ENCODE measurements around the gene ELAVL1. TPM values are rescaled to one million over a fixed set of nuclear protein-coding genes. Genes with fewer than 3 reads are reported as not detected.

Gene ELAVL1
- total RNA-seq, 1 donor from 2014 or later, result 122 TPM

DNA sequence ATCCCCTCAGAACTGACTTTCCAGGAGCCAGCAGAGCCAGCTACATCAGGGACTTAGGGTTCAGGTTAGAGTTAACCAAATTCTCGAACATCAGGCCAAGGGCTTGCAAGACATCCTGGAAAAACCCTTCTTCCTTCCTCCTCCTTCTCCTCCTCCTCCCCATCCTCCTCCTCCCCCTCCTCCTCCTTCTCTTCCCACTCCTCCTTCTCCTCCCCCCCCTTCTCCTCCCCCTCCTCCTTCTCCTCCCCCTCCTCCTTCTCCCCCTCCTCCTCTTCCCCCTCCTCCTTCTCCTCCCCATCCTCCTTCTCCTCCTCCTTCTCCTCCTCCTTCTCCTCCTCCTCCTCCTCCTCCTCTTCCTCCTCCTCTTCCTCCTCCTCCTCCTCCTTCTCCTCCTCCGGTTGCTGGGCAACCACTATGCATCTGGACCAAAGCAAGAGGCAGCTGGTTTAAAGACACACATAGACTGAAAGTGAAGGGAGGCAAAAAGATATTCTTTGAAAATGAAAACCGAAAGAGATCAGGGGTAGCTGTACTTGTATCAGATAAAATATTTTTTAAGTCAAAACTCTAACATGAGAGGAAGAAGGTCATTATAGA is 41.2 kb upstream of the ELAVL1 start:
- Mint-ChIP-seq H3K9me3 (ENCODE audit: unreplicated experiment) (no peaks in the 10 kb centered on the region), H3K4me1 (ENCODE audit: low read depth, unreplicated experiment) (no peaks in the 10 kb centered on the region), H3K4me3 (ENCODE audit: unreplicated experiment) (no peak overlapping the region), H3K27me3 (ENCODE audit: unreplicated experiment) (peaks cover 2% of the 10 kb centered on the region), H3K27ac (ENCODE audit: unreplicated experiment) (no peak overlapping the region), H3K36me3 (ENCODE audit: unreplicated experiment) (no peaks in the 10 kb centered on the region)
- TF ChIP-seq, protein P1, sequence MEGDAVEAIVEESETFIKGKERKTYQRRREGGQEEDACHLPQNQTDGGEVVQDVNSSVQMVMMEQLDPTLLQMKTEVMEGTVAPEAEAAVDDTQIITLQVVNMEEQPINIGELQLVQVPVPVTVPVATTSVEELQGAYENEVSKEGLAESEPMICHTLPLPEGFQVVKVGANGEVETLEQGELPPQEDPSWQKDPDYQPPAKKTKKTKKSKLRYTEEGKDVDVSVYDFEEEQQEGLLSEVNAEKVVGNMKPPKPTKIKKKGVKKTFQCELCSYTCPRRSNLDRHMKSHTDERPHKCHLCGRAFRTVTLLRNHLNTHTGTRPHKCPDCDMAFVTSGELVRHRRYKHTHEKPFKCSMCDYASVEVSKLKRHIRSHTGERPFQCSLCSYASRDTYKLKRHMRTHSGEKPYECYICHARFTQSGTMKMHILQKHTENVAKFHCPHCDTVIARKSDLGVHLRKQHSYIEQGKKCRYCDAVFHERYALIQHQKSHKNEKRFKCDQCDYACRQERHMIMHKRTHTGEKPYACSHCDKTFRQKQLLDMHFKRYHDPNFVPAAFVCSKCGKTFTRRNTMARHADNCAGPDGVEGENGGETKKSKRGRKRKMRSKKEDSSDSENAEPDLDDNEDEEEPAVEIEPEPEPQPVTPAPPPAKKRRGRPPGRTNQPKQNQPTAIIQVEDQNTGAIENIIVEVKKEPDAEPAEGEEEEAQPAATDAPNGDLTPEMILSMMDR (IDR thresholded peaks at IDR 0.05; ENCODE audit: partially characterized antibody, unreplicated experiment), result no peak
- no peak for DNase-seq

DNA sequence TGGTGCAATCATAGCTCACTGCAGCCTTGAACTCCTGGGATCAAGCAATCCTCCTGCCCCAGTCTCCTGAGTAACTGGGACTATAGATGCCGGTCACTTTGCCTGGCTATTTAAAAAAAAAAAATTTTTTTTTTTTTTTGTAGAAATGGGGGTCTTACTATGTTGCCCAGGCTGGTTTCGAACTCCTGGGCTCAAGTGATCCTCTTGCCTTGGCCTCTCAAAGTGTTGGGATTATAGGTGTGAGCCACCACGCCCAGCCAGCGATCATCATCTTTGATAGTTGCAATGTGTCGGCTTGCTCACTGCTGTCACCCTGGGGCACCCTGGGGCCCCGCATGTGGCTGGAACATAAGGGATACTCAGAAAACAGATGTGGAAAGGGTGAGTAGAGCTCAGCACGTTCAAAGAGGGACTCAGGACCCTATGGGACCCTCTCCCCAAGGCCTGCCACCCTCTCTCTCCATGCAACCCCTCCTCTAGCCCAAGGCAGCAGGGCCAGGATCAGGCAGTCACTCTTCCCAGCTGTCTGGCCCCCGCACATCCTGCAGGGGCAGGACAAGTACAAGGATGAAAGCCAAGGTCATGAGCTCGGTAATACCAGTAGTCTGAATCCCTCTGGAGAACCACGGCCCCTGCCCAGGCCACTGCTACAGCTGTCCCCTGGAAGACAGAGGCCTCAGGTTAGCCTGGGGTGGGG is 40.6 kb upstream of the ELAVL1 start:
- Mint-ChIP-seq H3K27ac (ENCODE audit: unreplicated experiment) (no peak overlapping the region), H3K36me3 (ENCODE audit: unreplicated experiment) (no peaks in the 10 kb centered on the region), H3K4me1 (ENCODE audit: low read depth, unreplicated experiment) (no peaks in the 10 kb centered on the region), H3K4me3 (ENCODE audit: unreplicated experiment) (no peak overlapping the region), H3K9me3 (ENCODE audit: unreplicated experiment) (no peaks in the 10 kb centered on the region), H3K27me3 (ENCODE audit: unreplicated experiment) (peaks cover 5% of the 10 kb centered on the region)
- TF ChIP-seq, protein P1 (IDR thresholded peaks at IDR 0.05; ENCODE audit: partially characterized antibody, unreplicated experiment), result no peak
- no peak for DNase-seq

DNA sequence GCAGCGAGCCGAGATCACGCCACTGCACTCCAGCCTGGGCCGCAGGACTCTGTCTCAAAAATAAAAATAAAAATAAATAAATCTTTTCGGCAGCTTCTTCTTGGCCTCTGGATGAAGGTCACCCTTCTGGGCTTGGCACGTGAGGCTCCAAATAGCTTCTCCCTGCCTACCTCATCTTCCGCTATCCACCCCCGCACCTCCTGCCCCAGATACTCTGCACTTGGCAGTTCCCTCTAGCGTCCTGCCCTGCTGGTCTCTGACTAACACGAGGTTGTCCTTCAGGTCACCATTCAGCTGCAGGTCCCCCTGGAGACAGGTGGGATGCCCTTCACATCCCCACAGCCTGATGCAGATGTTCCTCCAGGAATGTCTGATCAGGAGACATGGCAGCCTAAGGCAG is 38.6 kb upstream of the ELAVL1 start:
- Mint-ChIP-seq H3K4me3 (ENCODE audit: unreplicated experiment) (no peak overlapping the region), H3K27me3 (ENCODE audit: unreplicated experiment) (peaks cover 5% of the 10 kb centered on the region), H3K9me3 (ENCODE audit: unreplicated experiment) (no peaks in the 10 kb centered on the region), H3K4me1 (ENCODE audit: low read depth, unreplicated experiment) (no peaks in the 10 kb centered on the region), H3K36me3 (ENCODE audit: unreplicated experiment) (no peaks in the 10 kb centered on the region), H3K27ac (ENCODE audit: unreplicated experiment) (no peak overlapping the region)
- no peak for DNase-seq
- TF ChIP-seq, protein P1 (IDR thresholded peaks at IDR 0.05; ENCODE audit: partially characterized antibody, unreplicated experiment), result no peak

DNA sequence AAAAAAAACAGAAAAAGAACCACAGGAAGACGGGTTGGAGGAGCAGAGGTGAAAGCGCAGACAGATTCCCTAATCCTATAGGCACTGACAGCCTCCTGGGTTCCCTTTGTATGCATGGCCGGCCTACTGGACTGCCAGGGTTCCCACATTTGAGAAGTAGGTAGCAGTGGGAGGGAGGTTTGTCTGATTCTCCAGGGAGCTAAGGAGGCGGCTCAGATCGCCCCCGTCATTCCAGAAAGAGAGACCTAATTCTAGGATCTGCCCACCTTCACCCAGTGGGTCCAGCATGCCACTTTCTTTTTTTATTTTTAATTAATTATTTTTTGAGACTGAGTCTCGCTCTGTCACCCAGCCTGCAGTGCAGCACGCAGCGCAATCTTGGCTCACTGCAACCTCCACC is 37.5 kb upstream of the ELAVL1 start:
- H3K27ac Mint-ChIP-seq (ENCODE audit: unreplicated experiment), result no peak overlapping the region
- no peaks in the 10 kb centered on the region for H3K4me1 Mint-ChIP-seq (ENCODE audit: low read depth, unreplicated experiment)
- H3K4me3 Mint-ChIP-seq (ENCODE audit: unreplicated experiment), result no peak overlapping the region
- no peaks in the 10 kb centered on the region for H3K36me3 Mint-ChIP-seq (ENCODE audit: unreplicated experiment)
- no peak for DNase-seq
- no peaks in the 10 kb centered on the region for H3K9me3 Mint-ChIP-seq (ENCODE audit: unreplicated experiment)
- TF ChIP-seq, protein P1 (IDR thresholded peaks at IDR 0.05; ENCODE audit: partially characterized antibody, unreplicated experiment), result no peak
- peaks cover 5% of the 10 kb centered on the region for H3K27me3 Mint-ChIP-seq (ENCODE audit: unreplicated experiment)

DNA sequence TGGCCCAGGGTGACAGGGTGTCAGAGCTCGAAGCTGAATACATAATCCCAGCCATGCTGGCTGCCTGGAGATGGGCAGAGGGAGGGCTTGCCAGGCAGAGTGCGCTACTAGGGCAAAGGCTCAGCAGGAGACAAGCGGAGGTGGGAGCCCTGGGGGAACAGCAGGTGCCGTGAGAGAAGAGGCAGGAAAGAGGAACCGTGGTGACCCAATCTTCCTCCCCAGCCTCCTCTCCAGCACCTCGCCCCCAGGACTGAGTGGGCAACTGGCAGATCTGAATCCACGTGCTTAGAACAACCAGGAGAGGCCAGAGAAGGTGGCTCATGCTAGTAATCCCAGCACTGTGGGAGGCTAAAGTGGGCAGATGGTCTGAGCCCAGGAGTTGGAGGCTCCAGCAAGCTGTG is 36.1 kb upstream of the ELAVL1 start:
- Mint-ChIP-seq H3K36me3 (ENCODE audit: unreplicated experiment) (no peaks in the 10 kb centered on the region), H3K4me1 (ENCODE audit: low read depth, unreplicated experiment) (peaks cover 3% of the 10 kb centered on the region), H3K27me3 (ENCODE audit: unreplicated experiment) (peaks cover 5% of the 10 kb centered on the region), H3K4me3 (ENCODE audit: unreplicated experiment) (no peak overlapping the region), H3K9me3 (ENCODE audit: unreplicated experiment) (peaks cover 2% of the 10 kb centered on the region), H3K27ac (ENCODE audit: unreplicated experiment) (no peak overlapping the region)
- TF ChIP-seq, protein P1 (IDR thresholded peaks at IDR 0.05; ENCODE audit: partially characterized antibody, unreplicated experiment), result no peak
- DNase-seq, result no peak
